Activated effector memory CD4-positive, alpha-beta T cell treated with Interleukin-2 at 50 U/mL for 16 hours (primary cell): ENCODE data around the gene EDA.
"Not testable (repeated sequence)": the region's sequence is repeated elsewhere in the genome, so short reads cannot be mapped to it uniquely, and the experiment has no call there.

Source experiments
- DNase-seq: peaks from one replicate; pipeline ENCODE4 v3.0.0-alpha.2; 2020

The EDA gene

DNA sequence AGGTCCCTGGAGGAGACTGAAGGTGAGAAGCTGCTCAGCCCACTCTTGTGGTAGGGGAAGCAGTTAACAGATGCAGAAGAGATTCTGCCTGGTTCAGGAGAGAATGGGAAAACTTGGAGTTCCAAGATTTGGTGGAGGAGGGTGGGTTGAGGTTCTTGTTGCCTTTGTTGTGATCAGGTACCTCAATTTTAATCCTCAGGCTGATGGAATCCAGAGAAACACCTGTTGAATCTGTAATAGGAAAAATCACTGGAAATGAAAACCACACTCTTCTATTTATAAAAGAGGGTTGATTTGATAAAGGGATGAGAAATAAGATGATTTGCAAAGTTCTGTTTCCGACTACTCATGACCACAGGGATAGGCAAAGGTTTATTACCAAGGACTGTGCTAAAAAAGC, 132.1 kb downstream of the EDA start:
- DNase-seq = no peak

DNA sequence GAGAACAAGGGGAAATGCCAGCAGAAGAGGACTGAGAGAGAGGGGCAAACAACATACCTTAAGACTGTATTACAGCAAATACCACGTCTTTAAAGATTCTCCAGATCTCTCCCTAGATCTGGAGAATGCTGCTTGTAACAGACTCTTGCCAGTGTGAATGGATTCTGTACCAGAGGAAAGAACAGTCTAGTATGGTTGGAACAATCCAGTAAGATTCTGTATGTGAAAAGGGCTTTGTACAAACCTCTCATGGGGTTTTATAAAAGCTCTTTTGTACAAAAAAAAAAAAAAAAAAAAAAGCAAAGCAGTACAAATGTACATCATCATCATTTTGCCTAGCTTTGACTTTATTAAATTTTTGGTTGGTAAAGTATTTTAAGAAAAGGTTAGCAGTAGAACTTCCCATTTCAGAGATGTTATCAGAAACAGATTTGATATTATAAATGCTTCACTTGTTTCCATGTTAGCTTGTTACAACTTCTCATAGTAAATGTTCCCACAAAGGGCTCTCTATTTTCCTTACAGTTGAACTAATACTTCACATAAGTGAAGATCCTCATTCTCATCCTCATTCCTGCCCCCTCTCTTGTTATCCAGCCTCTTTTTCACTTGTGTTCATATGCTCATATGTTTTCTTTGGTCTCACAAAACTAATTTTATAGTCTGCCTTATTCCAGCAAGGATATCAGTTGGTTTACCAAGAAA, 144.2 kb downstream of the EDA start:
- no peak for DNase-seq

DNA sequence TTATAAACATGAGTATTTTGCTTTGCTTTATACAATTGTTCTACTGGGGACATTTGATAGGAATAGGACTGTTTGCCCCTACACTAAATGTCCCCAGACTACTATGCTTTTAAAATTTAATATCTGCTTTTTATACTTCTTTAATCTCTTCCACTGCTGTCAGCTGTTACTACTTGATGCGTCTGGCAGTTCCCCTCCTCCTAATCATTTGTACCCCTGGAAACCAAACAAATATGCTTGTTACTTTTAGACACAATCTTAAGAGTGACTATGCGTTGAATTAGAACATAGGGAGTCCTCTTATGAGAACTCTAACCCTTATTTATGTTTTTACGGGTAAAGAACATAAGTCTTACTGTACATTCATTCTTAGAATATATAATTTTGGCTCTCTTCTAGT, 145.7 kb downstream of the EDA start:
- no peak for DNase-seq

DNA sequence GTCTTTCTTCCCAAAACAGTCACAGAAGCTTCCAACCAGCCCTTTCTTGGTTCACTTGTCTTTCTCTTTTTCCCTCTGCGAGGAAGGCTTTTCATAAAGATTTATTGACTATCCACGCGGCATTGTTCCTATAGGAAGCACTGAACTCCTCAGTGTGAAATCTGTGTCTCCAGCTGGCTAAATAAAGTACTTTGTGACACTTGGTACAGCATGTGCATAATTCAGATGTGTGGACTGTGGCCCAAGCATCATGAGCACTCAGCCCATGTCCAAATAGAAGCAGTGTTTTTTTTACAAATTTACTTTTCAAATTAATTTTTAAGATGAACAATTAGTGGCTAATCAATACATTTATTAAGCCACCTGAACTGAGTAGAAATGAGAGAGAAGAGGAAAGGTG, 146.4 kb downstream of the EDA start:
- no peak for DNase-seq

DNA sequence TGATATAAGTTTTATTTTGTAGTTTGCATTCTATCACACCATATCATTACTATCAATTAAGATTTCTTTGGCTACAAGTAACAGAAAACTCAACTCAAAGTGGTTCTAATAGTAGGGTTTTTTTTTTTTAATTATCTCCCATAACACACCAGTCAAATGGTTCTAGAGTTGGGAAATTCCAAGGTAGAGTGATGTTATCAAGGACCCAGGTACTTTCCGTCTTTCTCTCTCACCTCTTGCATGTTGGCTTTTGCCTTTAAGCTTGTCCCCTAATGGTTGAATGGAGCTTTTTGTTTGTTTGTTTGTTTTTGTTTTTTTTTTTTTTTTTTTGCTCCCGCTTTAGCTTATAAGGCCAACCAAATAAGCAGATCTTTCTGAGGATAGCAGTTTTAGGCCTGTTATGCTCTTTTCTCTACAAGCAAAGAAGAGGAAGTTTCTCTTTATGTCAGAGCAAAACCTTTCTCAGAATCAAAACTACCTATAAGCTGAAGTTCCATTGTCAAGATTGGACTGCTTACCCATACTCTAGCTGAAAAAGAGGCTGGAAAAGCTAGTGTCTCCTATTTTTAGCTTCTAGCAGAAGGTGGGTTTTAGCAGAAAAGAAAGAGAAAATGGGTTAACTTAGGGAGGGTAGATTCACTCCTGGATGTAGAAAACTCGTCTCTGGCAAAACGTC, 177.5 kb downstream of the EDA start:
- DNase-seq = no peak

DNA sequence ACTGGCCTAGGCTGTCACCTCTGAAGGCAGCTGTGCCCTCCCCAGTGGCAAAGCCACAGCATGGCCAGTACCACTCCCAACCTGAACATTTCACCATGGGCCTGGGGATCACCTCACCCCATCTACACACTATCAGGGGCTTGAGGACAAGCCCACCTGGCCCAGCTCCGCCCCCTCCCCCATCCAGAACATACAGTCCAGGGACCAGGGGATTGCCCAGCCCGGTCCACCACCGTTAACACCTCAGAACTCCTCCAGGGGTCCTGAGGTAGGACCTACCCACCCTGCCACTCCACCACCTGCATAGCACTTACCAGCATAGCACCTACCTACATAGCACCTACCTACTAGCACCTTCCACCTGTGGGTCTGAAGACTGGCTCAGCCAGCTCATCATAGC, 179.8 kb downstream of the EDA start:
- DNase-seq = no peak

DNA sequence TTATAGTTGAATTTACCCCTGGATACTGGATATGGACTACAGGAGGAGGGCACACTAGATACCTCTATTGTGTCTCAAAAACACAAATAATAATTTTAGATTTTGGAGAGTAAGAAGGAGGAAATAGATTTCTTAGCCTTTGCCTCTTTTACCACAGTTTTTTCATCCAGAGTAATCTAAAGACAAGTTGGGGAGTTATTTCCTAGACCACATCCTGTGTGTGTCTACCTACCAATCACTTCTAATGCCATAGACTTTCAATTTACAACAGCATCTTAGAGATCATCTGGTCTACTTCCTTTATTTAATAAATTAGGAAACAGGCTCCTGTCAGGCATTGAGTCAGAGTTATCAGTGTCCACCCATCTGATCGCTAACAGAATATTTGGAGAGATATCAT, 191.5 kb downstream of the EDA start:
- DNase-seq = no peak

DNA sequence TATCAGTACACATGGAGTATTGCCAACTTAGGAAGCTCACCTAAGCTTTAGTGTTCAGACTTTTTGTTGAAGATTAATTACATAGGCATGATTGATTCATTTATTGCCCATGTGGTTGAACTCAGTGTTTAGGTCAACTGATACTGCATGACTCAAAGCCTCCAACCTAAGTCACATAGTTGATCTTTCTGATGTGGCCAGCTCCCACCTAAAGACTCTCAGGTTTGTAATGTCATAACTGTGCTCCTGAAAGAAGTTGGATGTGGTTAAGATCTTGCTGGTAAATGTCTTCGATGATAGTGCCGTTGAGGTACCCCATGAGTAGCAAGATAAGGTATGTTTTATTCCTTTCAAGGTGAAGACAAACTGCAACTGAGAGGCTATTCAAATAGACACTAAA, 192.5 kb downstream of the EDA start:
- no peak for DNase-seq

DNA sequence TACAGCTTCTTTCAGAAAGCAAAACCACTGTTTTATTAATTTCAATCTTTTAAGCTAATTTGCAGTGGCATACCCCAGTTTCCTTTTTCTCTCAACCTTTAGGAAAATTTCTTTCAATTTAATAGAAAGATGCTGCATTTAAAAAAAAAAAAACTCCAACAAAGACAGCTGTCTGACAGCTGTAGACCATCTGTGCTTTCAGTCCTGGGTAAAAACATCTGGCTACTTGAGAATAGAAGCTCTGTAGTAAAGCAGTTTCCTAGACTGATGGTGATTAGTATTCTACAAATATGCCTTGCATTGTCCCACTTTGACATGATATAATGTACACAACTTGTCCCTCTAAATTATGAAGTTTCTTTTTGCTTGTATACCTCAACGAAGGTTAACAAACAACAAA, 197.8 kb downstream of the EDA start:
- DNase-seq = no peak

DNA sequence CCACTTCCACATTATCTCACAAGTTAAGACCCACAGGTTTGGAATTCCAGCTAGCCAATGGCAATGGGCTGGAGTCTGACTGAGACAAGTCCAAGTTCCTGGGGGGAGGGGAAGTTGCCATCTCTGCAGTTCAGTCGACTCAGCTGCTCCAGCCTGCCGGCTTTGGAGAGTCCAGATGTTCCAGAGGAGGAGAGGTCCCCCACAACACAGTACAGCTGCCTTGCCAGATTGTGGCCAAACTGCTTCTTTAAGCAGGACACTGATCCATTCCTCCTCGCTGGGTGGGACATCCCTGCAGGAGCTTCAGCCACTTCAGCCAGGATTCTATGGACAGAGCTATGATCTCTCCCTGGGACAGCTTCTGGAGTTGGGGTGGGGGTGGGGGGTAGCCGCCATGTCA, 199.2 kb downstream of the EDA start:
- no peak for DNase-seq

DNA sequence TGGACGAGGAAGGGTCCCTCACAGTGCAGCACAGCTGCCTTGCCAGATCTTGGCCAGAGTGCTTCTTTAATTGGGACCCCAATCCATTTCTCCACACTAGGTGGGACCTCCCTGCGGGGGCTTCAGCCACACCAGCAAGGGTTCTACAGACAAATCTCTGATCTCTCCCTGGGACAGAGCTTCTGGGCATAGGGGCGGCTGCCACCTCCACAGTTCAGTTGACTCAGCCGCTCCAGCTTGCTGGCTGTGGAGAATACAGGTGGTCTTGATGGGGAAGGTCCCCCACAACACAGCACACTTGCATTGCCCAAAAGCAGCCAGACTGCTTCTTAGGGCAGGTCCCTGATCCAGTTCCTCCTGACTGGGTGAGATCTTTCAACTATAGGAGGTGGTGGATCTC, 199.6 kb downstream of the EDA start:
- DNase-seq = no peak

DNA sequence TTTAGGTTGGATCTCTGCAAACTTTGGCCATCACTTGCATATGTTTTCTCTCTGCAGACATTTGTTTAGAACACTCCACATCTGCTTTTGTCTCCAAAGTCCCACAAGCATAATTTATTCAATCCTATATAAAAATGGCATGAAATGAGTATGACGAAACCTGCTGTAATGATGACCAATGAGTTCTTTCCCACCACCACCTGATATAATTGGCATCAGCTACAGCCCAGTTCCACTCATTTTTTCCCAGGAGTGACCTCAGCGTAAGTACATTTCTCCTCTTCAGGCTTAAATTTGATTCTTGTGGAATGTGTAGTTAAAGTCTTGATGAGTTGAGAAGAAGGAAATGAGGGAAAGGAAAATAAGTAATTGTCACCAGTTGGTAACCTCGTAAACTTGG, 228.7 kb downstream of the EDA start:
- no peak for DNase-seq

DNA sequence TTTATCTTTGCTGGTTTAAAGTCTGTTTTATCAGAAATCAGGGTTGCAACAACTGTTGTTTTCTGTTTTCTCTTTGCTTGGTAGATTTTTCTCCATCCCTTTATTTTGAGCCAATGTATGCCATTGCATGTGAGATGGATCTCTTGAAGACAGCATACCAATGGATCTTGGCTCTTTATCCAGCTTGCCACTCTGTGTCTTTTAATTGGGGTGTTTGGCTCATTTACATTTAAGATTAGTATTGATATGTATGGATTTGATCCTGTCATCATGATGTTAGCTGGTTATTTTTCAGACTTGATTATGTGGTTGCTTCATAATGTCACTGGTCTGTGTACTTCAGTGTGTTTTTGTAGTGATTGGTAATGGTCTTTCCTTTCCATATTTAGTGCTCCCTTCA, 244.1 kb downstream of the EDA start:
- DNase-seq = not testable (repeated sequence)

DNA sequence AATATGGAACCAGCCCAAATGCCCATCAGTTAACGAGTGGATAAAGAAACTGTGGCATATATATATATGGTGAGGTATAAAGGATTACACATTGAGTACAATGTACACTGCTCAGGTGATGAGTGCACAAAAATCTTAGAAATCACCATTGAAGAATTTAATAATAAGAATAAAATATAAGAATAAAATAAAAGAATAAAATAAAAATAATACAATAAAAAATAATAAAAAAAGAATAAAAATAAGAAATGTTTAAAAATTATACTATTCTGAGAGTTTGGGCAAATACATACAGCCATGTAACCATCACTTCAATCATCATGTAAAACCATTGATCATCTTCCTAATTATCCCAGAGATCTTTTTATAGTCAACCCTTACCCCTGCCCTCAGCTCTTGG, 260.3 kb downstream of the EDA start:
- no peak for DNase-seq

DNA sequence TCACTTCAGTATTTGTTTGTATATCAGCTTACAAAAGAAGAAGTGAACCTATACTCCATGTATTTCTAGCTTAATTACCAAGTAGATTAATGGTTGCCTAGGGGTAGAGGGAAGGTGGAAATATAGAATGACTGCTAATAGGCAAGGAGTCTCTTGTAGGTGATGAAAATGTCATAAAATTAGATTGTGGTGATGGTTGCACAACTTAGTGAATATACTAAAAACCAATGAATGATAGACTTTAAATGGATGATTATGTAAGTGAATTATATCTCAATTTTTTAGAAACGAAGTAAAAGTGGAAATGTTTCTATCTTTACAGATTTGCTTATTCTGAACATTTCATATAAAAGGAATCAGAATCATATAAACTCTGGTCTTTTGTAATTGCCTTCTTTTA, 268.3 kb downstream of the EDA start:
- DNase-seq = no peak

DNA sequence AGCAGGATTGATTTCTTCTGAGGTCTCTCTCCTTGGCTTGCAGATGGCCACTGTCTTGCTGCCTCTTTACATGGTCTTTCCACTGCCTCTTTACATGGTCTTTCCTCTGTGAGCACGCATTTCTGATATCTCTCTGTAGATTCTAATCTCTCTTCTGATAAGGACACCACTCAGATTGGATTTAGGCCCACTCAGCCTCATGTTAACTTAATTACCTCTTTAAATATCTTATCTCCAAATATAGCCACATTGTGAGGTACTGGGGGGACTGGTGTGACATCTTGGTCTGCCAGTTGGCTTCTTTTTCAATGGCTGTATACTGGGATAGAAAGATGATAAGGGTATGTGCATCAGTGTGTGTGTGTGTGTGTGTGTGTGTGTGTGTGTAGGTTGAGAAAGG, 280.1 kb downstream of the EDA start:
- DNase-seq = no peak

DNA sequence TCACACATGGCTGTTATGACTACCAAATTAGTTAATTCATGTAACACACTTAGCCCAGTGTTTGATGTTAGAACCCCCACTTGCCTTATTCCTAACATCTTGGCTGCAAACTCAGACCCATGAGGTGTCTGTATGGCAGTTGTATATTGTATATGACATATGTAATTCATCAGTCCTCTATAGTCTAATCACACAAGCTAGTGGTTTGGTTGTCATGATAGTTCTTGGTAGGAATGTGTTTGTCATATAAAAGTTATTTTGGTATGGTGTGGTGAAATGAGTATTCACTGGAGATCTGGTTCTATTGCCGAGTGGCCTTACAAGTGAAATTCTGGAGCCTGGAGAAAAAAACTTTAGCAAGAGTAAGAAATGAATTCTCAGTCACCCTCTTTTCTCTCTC, 284.6 kb downstream of the EDA start:
- DNase-seq = no peak

DNA sequence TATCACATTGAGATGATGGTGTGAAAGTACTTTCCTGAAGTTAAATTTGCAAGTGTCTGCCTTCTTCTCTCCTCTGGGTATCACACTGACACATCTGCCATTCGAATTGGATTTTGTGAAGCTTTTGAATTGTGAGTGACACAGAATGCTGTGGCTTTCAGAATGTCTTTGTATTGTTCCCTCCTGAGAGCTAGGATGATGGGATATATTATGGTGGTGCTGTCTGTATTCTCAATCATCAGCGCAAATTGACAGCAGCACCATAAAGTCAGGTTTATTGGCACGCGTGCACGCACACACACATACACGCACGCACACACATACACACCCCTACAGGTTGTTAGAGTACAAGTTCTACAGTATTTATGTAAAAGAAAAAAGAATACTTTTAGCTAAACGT, 290.5 kb downstream of the EDA start:
- DNase-seq = no peak

DNA sequence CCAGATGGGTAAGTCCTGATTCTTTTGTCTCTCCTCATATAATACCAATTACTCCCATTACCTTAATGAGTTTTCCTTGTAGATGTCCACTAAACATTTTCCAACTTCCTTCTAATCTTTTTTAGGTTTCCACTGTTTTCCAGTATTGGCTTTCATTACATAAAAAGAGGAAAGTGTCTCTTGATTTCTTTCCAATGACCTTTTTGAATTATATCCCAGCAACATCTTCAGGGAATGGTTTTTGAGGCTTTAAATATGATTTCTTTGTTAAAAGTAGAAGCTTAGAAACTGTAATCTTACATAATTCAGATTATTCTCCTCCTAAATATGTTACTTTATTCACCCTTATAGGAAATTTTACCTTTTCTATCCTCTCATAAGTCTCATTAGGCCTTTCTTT, 298.9 kb downstream of the EDA start:
- DNase-seq = no peak

DNA sequence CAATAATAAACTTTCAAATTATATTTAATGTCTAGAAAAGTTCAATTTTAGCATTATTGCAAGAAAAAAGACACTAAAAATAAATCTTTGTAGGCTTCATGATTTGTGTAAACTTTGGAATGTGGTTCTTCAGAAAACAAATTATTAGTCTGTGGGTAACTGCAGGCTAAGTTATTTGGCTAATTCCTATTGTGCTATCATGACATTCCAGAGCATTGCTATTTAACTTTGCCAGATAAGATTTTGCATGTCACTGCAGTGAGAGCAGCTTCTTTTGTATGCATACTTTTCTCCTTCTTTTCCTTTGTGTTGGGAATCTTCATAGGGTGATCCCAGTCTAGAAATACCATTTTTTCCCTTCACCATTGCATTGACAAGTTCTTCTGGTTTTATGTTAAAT, 303.8 kb downstream of the EDA start:
- no peak for DNase-seq

DNA sequence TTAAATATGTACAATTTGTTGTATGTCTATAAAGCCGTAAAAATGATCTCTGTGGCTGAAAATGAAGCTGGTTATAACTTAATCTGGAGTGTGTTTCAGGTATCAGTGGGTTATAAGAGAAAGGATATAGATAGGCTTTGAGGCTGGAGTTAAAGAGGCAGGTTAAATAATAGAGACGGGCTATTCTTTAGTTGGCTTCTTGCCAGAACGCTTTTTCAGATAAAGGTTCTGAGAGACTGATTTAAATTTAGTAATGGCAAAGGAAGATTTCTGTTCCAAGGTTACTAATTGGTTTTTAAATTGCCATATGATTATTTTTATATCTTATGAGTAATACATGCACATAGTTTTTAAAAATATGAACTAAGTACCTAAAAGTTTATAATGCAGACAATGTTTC, 316.4 kb downstream of the EDA start:
- no peak for DNase-seq

DNA sequence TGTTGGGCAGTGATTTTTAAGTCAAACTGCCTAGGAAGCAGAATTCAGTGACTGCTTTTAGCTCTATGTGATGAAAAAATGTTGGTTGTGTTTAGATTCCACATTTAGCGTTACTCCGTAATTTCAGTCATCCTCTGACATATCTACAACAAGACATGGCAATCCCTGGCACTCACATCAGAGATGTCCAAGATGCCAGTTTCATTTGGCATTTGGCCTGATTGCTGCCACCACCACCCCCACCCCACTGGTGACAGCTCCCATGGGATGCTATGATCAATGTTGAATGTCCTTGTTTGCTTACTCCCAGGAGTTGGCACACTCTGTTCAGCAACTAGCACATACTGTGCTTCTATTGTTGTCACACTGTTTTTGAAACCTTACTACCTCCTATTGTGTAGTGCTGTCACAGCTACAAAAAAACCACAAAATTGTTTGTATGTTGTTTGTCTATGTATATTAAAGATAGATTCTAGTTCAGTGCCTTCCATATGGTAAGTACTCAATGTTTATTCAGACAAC, 332.4 kb downstream of the EDA start:
- DNase-seq = no peak

DNA sequence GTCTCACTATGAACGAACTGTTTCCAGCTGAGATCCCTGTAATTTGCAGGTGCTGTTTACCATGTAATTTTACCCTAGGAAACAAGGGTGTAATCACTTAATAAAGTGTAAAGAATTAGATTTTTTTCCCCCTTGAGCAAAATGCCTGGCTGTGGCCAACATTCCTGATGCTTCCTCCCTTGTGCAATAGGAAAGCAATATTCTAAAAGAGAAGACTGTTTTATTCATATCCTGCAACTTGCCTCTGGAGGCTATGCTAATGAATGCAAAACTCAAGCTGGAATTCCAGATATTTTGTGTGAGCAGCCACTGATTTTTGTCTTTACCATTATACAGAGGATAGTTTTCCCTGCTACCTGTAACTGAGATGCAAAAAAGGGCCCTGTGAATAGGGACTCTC, 335.8 kb downstream of the EDA start:
- no peak for DNase-seq

DNA sequence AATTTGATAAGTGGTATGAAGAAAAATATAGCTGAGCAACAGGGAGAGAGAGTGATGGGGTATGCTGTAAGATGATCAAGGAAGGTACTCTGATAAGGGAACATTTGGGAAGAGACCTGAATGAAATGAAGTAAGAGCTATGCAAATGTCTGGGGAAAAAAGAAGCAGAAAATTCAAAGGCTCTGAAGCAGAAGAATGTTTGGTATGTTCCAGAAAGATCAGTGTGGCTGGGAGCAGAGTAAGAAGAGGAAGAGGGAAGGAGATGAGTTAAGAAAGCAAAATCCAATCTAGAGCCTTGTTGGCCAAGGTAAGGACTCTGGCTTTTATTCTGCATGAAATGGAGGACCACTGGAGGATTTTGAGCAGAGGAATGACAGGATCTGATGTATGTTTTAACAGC, 343.8 kb downstream of the EDA start:
- DNase-seq = no peak
